Measurements from ENCODE around the gene WASF2. TPM values are rescaled to one million over a fixed set of nuclear protein-coding genes. Genes with fewer than 3 reads are reported as not detected.

Gene WASF2
- total RNA-seq, 2 donors from 2014 or later = 42.0 to 63.6 TPM

DNA sequence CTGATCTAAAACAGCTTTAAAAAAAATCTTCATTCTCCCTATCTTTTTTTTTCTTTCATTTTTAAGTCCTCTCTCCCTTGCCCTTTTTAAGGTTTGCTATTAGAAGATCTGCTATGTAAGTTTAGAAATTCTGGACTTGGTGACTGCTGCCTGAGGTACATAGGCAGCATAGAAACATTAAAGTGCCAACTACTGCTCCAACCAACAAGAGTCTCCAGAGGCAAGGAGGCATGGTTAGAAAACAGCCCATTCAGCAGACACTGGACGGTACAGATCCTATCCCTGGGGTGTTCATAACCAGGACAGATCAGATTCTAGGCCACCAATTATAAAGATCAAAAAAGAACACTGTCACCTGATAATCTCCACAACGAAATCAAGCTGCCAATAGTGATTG, 60.9 kb downstream of the WASF2 start:
- intact Hi-C loops (cut with DNase I) = no loop called here
- TF ChIP-seq POLR2AphosphoS5 (IDR thresholded peaks at IDR 0.05) (no peak), POLR2A (IDR thresholded peaks at IDR 0.05) (no peak)
- TF ChIP-seq, protein P1, sequence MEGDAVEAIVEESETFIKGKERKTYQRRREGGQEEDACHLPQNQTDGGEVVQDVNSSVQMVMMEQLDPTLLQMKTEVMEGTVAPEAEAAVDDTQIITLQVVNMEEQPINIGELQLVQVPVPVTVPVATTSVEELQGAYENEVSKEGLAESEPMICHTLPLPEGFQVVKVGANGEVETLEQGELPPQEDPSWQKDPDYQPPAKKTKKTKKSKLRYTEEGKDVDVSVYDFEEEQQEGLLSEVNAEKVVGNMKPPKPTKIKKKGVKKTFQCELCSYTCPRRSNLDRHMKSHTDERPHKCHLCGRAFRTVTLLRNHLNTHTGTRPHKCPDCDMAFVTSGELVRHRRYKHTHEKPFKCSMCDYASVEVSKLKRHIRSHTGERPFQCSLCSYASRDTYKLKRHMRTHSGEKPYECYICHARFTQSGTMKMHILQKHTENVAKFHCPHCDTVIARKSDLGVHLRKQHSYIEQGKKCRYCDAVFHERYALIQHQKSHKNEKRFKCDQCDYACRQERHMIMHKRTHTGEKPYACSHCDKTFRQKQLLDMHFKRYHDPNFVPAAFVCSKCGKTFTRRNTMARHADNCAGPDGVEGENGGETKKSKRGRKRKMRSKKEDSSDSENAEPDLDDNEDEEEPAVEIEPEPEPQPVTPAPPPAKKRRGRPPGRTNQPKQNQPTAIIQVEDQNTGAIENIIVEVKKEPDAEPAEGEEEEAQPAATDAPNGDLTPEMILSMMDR (IDR thresholded peaks at IDR 0.05) = no peak
- H3K27me3 ChIP-seq (replicated peaks; ENCODE audit: insufficient read depth) = no peaks in the 10 kb centered on the region
- 10% methylated on average over 2 of the region's 2 CpGs for WGBS
- peak overlapping the region; percentile 48 to 56 for H3K27ac ChIP-seq
- no peak overlapping the region for H3K4me3 ChIP-seq
- peaks cover 8% of the 10 kb centered on the region for H3K4me1 ChIP-seq (replicated peaks)
- H3K9me3 ChIP-seq = no peaks in the 10 kb centered on the region
- peaks cover 0 to 11% of the 10 kb centered on the region in 2 donors for H3K36me3 ChIP-seq
- DNase-seq (ENCODE audit: low spot score) = no peak

DNA sequence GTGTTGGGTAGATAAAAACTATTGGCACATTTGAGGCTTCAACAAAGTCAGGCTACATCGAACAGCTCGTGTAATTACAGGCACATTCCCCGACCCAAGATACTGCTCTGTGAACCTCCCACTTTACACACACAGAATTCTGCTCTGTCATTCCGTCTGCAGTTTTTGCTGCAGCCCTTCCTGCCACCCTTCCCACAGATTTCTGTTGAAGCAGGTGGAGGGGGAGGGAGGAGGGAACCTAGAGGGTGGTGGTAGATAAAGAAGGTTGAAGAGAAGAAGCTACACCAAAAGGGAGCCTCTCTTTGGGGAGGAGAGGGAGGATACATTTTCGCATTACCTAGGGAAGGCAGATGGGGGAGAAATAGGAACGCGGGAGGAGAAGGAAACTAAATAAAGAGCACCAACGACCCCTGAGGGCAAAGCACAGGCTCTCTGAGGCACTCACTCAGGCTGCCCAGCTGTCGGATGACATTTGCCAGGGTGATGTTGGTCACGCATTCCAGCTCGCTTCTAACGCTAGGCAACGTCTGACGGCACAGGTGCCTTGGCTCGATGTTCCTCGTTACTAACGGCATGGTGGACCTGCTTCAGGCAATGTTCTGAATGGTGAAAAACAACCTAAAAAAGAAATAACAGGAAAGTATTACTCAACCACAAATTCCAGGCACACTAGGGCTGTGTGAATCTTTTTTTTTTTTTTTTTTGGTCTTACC, 61.5 kb downstream of the WASF2 start:
- intact Hi-C loops (cut with DNase I) = no loop called here
- Histone ChIP-seq H3K9me3 (no peaks in the 10 kb centered on the region), H3K4me3 (no peak overlapping the region), H3K36me3 (peaks cover 0 to 11% of the 10 kb centered on the region in 2 donors), H3K27ac (peak overlapping the region; percentile 48 to 70), H3K27me3 (replicated peaks; ENCODE audit: insufficient read depth) (no peaks in the 10 kb centered on the region), H3K4me1 (replicated peaks) (peaks cover 8% of the 10 kb centered on the region)
- WGBS = 13% methylated on average over 17 of the region's 17 CpGs
- TF ChIP-seq, protein P1 (IDR thresholded peaks at IDR 0.05) = no peak
- TF ChIP-seq POLR2A (IDR thresholded peaks at IDR 0.05) = no peak
- peak; percentile 15 for TF ChIP-seq POLR2AphosphoS5 (IDR thresholded peaks at IDR 0.05)
- no peak for DNase-seq (ENCODE audit: low spot score)

DNA sequence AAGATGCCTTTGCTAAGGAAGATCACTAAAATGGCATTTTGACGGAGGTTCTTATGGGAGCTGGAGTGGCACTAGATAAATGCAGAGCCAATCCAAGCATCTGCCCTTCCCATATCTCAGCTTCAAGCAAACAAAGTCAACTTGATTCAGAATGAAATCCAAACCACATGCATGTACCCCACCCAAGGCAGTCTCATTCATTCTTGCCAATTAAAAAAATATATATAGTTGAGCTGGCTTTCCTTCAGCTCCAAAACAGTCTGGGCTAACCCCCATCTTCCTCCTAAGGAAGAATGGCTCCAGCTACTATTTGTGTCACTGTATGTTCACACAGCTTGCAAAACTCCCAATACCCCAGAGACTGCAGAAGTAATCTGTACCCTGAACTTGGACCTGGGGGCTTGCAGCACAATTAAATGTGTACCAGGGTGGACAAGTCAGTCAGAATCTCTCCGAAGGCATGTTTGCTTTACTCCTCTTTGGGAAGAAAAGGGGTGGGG, 62.1 kb downstream of the WASF2 start:
- intact Hi-C loops (cut with DNase I) = no loop called here
- Histone ChIP-seq H3K27ac (peak overlapping the region; percentile 48 to 70), H3K36me3 (peaks cover 0 to 11% of the 10 kb centered on the region in 2 donors), H3K27me3 (replicated peaks; ENCODE audit: insufficient read depth) (no peaks in the 10 kb centered on the region), H3K4me3 (no peak overlapping the region), H3K9me3 (no peaks in the 10 kb centered on the region), H3K4me1 (replicated peaks) (peaks cover 8% of the 10 kb centered on the region)
- TF ChIP-seq, protein P1 (IDR thresholded peaks at IDR 0.05) = no peak
- TF ChIP-seq POLR2A (IDR thresholded peaks at IDR 0.05) (no peak), POLR2AphosphoS5 (IDR thresholded peaks at IDR 0.05) (no peak)
- 61% methylated on average over 2 of the region's 2 CpGs for WGBS
- no peak for DNase-seq (ENCODE audit: low spot score)

DNA sequence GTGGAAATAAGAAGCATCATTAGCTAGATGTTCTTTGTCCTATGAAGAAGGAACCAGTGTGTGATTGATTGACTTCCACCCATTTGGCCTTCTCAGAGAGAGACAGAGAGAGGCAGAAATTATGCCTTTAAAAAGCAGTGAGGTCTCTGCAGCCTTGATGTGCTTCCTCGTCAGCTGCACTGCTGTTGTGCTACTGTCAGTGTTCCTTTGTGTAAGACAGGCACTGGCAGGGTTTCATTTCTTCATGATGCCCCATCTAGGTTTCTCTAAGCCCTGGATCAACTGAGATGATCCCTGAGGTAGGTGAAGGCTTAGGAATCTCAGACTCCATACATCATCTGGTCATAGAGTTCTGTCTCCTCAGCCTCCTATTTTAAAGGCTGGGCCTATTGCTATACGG, 62.6 kb downstream of the WASF2 start:
- intact Hi-C loops (cut with DNase I) = no loop called here
- peaks cover 0 to 11% of the 10 kb centered on the region in 2 donors for H3K36me3 ChIP-seq
- H3K4me3 ChIP-seq = no peak overlapping the region
- WGBS = 60% methylated on average over 2 of the region's 2 CpGs
- H3K27ac ChIP-seq = peak overlapping the region; percentile 48 to 70
- H3K4me1 ChIP-seq (replicated peaks) = peaks cover 8% of the 10 kb centered on the region
- TF ChIP-seq, protein P1 (IDR thresholded peaks at IDR 0.05) = no peak
- TF ChIP-seq POLR2A (IDR thresholded peaks at IDR 0.05) (no peak), POLR2AphosphoS5 (IDR thresholded peaks at IDR 0.05) (no peak)
- no peak for DNase-seq (ENCODE audit: low spot score)
- H3K9me3 ChIP-seq = no peaks in the 10 kb centered on the region
- no peaks in the 10 kb centered on the region for H3K27me3 ChIP-seq (replicated peaks; ENCODE audit: insufficient read depth)

DNA sequence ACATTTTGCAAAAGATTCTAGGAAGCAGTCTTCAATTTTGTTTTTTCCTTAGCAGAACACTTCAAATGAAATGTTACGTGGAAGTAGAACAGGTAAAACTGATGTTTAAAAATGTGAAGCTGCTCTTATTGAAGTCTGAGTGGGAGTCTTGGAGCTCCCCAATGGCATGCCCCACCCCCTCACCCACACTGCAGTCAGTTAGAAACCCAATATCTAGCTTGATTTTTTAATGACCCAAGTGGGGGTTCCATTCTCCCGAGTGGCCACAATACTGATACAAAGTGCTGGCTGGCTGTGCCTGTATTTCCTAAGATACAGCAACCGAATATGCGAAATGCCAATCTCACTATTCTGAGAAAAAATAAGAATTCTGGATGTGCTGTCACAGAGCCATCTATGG, 66.3 kb downstream of the WASF2 start:
- peaks cover 15% of the 10 kb centered on the region for H3K4me1 ChIP-seq (replicated peaks)

More for the DNA sequence above, 66.3 kb downstream of the WASF2 start:
- Histone ChIP-seq H3K9me3 (no peaks in the 10 kb centered on the region), H3K27ac (no peak overlapping the region), H3K4me3 (no peak overlapping the region), H3K36me3 (peaks cover 0 to 11% of the 10 kb centered on the region in 2 donors), H3K27me3 (replicated peaks; ENCODE audit: insufficient read depth) (no peaks in the 10 kb centered on the region)
- TF ChIP-seq, protein P1 (IDR thresholded peaks at IDR 0.05) = no peak
- no peak for TF ChIP-seq POLR2AphosphoS5 (IDR thresholded peaks at IDR 0.05)
- no peak for TF ChIP-seq POLR2A (IDR thresholded peaks at IDR 0.05)
- WGBS = 81% methylated on average over 4 of the region's 4 CpGs
- DNase-seq (ENCODE audit: low spot score) = no peak
- intact Hi-C loops (cut with DNase I) = no loop called here
